ENCODE measurements around the gene MAPK12. TPM values are rescaled to one million over a fixed set of nuclear protein-coding genes. Genes with fewer than 3 reads are reported as not detected.

The MAPK12 gene
- total and polyA plus RNA-seq, 2 donors (not counting 3 experiments of a cell fraction or from before 2014, with no cell fraction given) = 72.3 to 86.8 TPM

DNA sequence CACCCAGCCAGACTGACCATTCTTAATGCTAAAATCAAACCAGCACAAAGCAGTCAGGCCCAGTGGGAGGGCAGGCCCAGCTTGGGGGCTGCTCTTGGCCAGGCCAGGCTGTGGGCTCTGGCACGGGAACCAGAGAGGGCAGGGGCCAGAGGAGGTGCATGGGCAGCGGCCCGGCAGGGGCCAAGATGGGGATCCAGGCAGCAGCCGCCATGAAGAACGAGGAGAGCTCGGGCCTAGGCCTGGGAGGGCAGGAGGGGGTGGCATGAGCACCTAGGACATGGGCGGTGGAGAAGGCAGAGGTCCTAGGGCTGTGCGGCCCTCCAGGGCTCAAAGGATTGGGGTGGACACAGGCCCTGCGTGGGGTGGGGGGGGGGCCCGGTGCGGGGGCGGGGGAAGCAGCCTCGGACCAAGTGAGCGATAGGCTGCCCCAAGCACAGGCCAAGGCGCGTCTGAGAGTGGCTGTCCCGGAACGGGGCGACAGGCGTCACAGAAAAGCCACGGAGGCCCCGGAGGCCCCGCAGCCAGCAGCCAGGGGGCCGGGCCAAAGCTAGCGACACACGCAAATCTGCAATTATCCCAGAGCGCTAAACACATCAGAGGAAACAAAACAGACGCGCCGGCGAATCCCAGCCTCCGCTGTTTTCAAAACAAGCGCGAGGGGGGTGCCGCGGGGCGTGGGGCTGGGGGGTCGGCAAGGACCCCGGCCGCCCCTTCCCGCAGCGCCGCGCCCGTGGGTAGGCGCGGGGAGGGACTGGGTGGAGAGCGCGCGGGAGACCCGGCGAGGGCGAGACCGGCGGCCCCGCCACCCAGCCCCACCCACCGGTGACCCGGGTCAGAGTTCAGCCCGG is 37.7 kb upstream of the MAPK12 start:
- Histone ChIP-seq H2AFZ (ENCODE audit: low read depth, low read length) (no peak overlapping the region), H3K36me3 (ENCODE audit: control insufficient read depth in 2 of 2, extremely low read depth in 1 of 2, insufficient read depth in 2 of 2, low read length in 2 of 2) (peaks cover 0 to 4% of the 10 kb centered on the region in 2 experiments), H4K20me1 (replicated peaks; ENCODE audit: control insufficient read depth, extremely low read depth, insufficient read depth, low read length) (no peaks in the 10 kb centered on the region), H3K27me3 (ENCODE audit: control insufficient read depth in 2 of 2, insufficient read depth in 2 of 2, low read length in 2 of 2) (no peaks in the 10 kb centered on the region), H3K9me3 (replicated peaks; ENCODE audit: control insufficient read depth, insufficient read depth, low read length) (no peaks in the 10 kb centered on the region), H3K9me1 (replicated peaks; ENCODE audit: control insufficient read depth, extremely low read depth, insufficient read depth, low read length) (no peaks in the 10 kb centered on the region), H3K79me2 (ENCODE audit: control insufficient read depth, insufficient read depth, low read length) (peaks cover 90% of the 10 kb centered on the region), H3K9ac (replicated peaks; ENCODE audit: extremely low read depth, insufficient read depth, low read length) (no peak overlapping the region), H3K4me3 (replicated peaks in 1 of 3; ENCODE audit: insufficient read depth in 1 of 3, low read depth in 1 of 3, low read length in 3 of 3) (no peak overlapping the region), H3K27ac (ENCODE audit: insufficient read depth, low read depth, low read length) (no peak overlapping the region), H3K4me2 (ENCODE audit: insufficient read depth, low read length) (no peak overlapping the region), H3K4me1 (ENCODE audit: control insufficient read depth, extremely low read depth, insufficient read depth, low read length) (peaks cover 14% of the 10 kb centered on the region)
- FAIRE-seq (no peak), DNase-seq (ENCODE audit: low read depth, low spot score) (no peak)
- TF ChIP-seq, protein P1, sequence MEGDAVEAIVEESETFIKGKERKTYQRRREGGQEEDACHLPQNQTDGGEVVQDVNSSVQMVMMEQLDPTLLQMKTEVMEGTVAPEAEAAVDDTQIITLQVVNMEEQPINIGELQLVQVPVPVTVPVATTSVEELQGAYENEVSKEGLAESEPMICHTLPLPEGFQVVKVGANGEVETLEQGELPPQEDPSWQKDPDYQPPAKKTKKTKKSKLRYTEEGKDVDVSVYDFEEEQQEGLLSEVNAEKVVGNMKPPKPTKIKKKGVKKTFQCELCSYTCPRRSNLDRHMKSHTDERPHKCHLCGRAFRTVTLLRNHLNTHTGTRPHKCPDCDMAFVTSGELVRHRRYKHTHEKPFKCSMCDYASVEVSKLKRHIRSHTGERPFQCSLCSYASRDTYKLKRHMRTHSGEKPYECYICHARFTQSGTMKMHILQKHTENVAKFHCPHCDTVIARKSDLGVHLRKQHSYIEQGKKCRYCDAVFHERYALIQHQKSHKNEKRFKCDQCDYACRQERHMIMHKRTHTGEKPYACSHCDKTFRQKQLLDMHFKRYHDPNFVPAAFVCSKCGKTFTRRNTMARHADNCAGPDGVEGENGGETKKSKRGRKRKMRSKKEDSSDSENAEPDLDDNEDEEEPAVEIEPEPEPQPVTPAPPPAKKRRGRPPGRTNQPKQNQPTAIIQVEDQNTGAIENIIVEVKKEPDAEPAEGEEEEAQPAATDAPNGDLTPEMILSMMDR (IDR thresholded peaks at IDR 0.05; ENCODE audit: extremely low read depth in 1 of 2, insufficient read depth in 1 of 2, low read depth in 1 of 2, low read length in 2 of 2) = no peak
- TF ChIP-seq, protein P2, sequence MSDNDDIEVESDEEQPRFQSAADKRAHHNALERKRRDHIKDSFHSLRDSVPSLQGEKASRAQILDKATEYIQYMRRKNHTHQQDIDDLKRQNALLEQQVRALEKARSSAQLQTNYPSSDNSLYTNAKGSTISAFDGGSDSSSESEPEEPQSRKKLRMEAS (IDR thresholded peaks at IDR 0.05; ENCODE audit: insufficient read depth, insufficient read length) = no peak
- TF ChIP-seq POLR2A (IDR thresholded peaks at IDR 0.05; ENCODE audit: low read depth, low read length) = no peak
- no peak for TF ChIP-seq EZH2 (IDR thresholded peaks at IDR 0.05; ENCODE audit: borderline replicate concordance, low read depth, low read length, severe bottlenecking)
- TF ChIP-seq POLR2AphosphoS5 (IDR thresholded peaks at IDR 0.05; ENCODE audit: insufficient read depth, low read depth, low read length) = no peak
- TF ChIP-seq JUN (IDR thresholded peaks at IDR 0.05; ENCODE audit: borderline replicate concordance, insufficient read depth, insufficient read length, low read depth) = no peak
- no peak for TF ChIP-seq GATA2 (IDR thresholded peaks at IDR 0.05; ENCODE audit: insufficient read depth, insufficient read length, low read depth, low read length)
- no peak for TF ChIP-seq MYC (IDR thresholded peaks at IDR 0.05; ENCODE audit: low read depth, low read length)
- no peak for TF ChIP-seq FOS (IDR thresholded peaks at IDR 0.05; ENCODE audit: borderline replicate concordance, insufficient read depth, low read length)
- no TSS peak for BruUV-seq (replicated peaks)
- dilution Hi-C loops (cut with MboI; ENCODE audit: extremely low pct_ligation_motif_present, low sequenced_read_pairs) (no loop called here), intact Hi-C loops (cut with micrococcal nuclease) (no loop called here)
- CTCF ChIA-PET = interaction anchor here (0.7 to 0.9 kb wide), 2 partner anchors 28 kb away, joined by 3 to 4 read pairs; no protein-coding TSS in a partner anchor
- POLR2A ChIA-PET = no interaction called here

All from endothelial cell of umbilical vein (primary cell).